ENCODE results near the gene SOCS3.

SOCS3 gene

GRCh38 chr17:78329263-78330059 lies 30.4 kb downstream of the SOCS3 start:
- no peaks in the 10 kb centered on the region for H3K27me3 ChIP-seq
- peaks cover under 1% of the 10 kb centered on the region; the same call in 1 of the 2 replicates for H3K4me1 ChIP-seq
- H3K9me3 ChIP-seq, result no peaks in the 10 kb centered on the region
- no peak for TF ChIP-seq CTCF (IDR thresholded peaks at IDR 0.05; ENCODE audit: low read depth, low read length)
- no peaks in the 10 kb centered on the region for H3K36me3 ChIP-seq
- H3K4me3 ChIP-seq (ENCODE audit: low read depth, low read length), result no peak overlapping the region
- no peak for DNase-seq

- Histone ChIP-seq H3K36me3 (no peaks in the 10 kb centered on the region), H3K27me3 (no peaks in the 10 kb centered on the region), H3K9me3 (no peaks in the 10 kb centered on the region), H3K4me1 (peaks cover 7% of the 10 kb centered on the region; the same call in 1 of the 2 replicates), H3K4me3 (ENCODE audit: low read depth, low read length) (no peak overlapping the region)
- DNase-seq, result no peak
- no peak for TF ChIP-seq CTCF (IDR thresholded peaks at IDR 0.05; ENCODE audit: low read depth, low read length)
These were observed 32.0 kb downstream of the SOCS3 start for GRCh38 chr17:78327880-78328279.

GRCh38 chr17:78325076-78325687 lies 34.7 kb downstream of the SOCS3 start:
- DNase-seq, result no peak
- Histone ChIP-seq H3K4me3 (ENCODE audit: low read depth, low read length) (no peak overlapping the region), H3K36me3 (no peaks in the 10 kb centered on the region), H3K4me1 (peaks cover 9% of the 10 kb centered on the region; the same call in 1 of the 2 replicates), H3K27me3 (no peaks in the 10 kb centered on the region), H3K9me3 (no peaks in the 10 kb centered on the region)
- TF ChIP-seq CTCF (IDR thresholded peaks at IDR 0.05; ENCODE audit: low read depth, low read length), result no peak

GRCh38 chr17:78324391-78325075 lies 35.3 kb downstream of the SOCS3 start:
- H3K27me3 ChIP-seq, result no peaks in the 10 kb centered on the region
- H3K4me1 ChIP-seq, result peaks cover 9% of the 10 kb centered on the region; the same call in 1 of the 2 replicates
- H3K36me3 ChIP-seq, result no peaks in the 10 kb centered on the region
- no peak for DNase-seq
- no peaks in the 10 kb centered on the region for H3K9me3 ChIP-seq
- no peak for TF ChIP-seq CTCF (IDR thresholded peaks at IDR 0.05; ENCODE audit: low read depth, low read length)
- H3K4me3 ChIP-seq (ENCODE audit: low read depth, low read length), result no peak overlapping the region

GRCh38 chr17:78323826-78324390 lies 36.0 kb downstream of the SOCS3 start:
- DNase-seq, result no peak
- Histone ChIP-seq H3K36me3 (no peaks in the 10 kb centered on the region), H3K4me3 (ENCODE audit: low read depth, low read length) (no peak overlapping the region), H3K9me3 (no peaks in the 10 kb centered on the region), H3K4me1 (peaks cover 9% of the 10 kb centered on the region; the same call in 1 of the 2 replicates), H3K27me3 (no peaks in the 10 kb centered on the region)
- no peak for TF ChIP-seq CTCF (IDR thresholded peaks at IDR 0.05; ENCODE audit: low read depth, low read length)
